Neuron (in vitro differentiated cells): Measurements from ENCODE around the gene CEACAM1.
"Not testable (repeated sequence)": the region's sequence is repeated elsewhere in the genome, so short reads cannot be mapped to it uniquely, and the experiment has no call there.

Experiments used
- H2AFZ ChIP-seq: one replicate; pipeline ENCODE4 v1.6.1; 2013; ENCODE audit warnings: low read depth, mild to moderate bottlenecking, inconsistent platforms, low read length, moderate library complexity
- H3K27me3 ChIP-seq: one replicate; pipeline ENCODE4 v1.6.1; 2013; ENCODE audit warnings: low read length; ENCODE audit not compliant: insufficient read depth
- H3K36me3 ChIP-seq: one replicate; pipeline ENCODE4 v1.6.1; 2013; ENCODE audit warnings: low read length; ENCODE audit not compliant: insufficient read depth
- H3K4me1 ChIP-seq: one replicate; pipeline ENCODE4 v1.6.1; 2013; ENCODE audit warnings: low read length; ENCODE audit not compliant: insufficient read depth
- H3K4me3 ChIP-seq: 2 replicates; pipeline ENCODE4 v1.5.1; 2013; ENCODE audit warnings: mild to moderate bottlenecking, low read length, moderate library complexity
- H3K9me3 ChIP-seq: one replicate; pipeline ENCODE4 v1.6.1; 2013; ENCODE audit warnings: low read length

Gene CEACAM1

GRCh38 chr19:42538841-42539709 is 10.8 kb upstream of the CEACAM1 start:
- no peak overlapping the region for H2AFZ ChIP-seq
- H3K27me3 ChIP-seq, result no peaks in the 10 kb centered on the region
- H3K4me1 ChIP-seq, result no peaks in the 10 kb centered on the region
- H3K36me3 ChIP-seq, result no peaks in the 10 kb centered on the region
- no peaks in the 10 kb centered on the region for H3K9me3 ChIP-seq
- no peak overlapping the region for H3K4me3 ChIP-seq

- H3K4me3 ChIP-seq, H3K36me3 ChIP-seq, H2AFZ ChIP-seq, H3K9me3 ChIP-seq, H3K27me3 ChIP-seq, H3K4me1 ChIP-seq: not testable (repeated sequence)
These were observed 7.0 kb upstream of the CEACAM1 start for GRCh38 chr19:42535276-42535675.

- no peaks in the 10 kb centered on the region for H3K27me3 ChIP-seq
- H2AFZ ChIP-seq, result no peak overlapping the region
- no peaks in the 10 kb centered on the region for H3K4me1 ChIP-seq
- no peak overlapping the region for H3K4me3 ChIP-seq
- no peaks in the 10 kb centered on the region for H3K36me3 ChIP-seq
- H3K9me3 ChIP-seq, result no peaks in the 10 kb centered on the region
These were observed 6.1 kb upstream of the CEACAM1 start for GRCh38 chr19:42534391-42534790.

GRCh38 chr19:42532891-42533290 is 4.6 kb upstream of the CEACAM1 start:
- Histone ChIP-seq H2AFZ (no peak overlapping the region), H3K36me3 (no peaks in the 10 kb centered on the region), H3K9me3 (no peaks in the 10 kb centered on the region), H3K27me3 (no peaks in the 10 kb centered on the region), H3K4me1 (peaks cover 6% of the 10 kb centered on the region), H3K4me3 (no peak overlapping the region)

- Histone ChIP-seq H2AFZ (no peak overlapping the region), H3K36me3 (no peaks in the 10 kb centered on the region), H3K4me3 (no peak overlapping the region), H3K27me3 (no peaks in the 10 kb centered on the region), H3K9me3 (no peaks in the 10 kb centered on the region), H3K4me1 (peaks cover 6% of the 10 kb centered on the region)
These were observed 3.0 kb upstream of the CEACAM1 start for GRCh38 chr19:42531313-42531712.

- Histone ChIP-seq H3K4me3 (no peak overlapping the region), H3K9me3 (no peaks in the 10 kb centered on the region), H3K27me3 (no peaks in the 10 kb centered on the region), H2AFZ (no peak overlapping the region), H3K36me3 (no peaks in the 10 kb centered on the region), H3K4me1 (peaks cover 6% of the 10 kb centered on the region)
These were observed 1.0 kb upstream of the CEACAM1 start for GRCh38 chr19:42529248-42529764.

- Histone ChIP-seq H3K4me1 (peaks cover 16% of the 10 kb centered on the region), H3K36me3 (no peaks in the 10 kb centered on the region), H3K4me3 (no peak overlapping the region), H3K27me3 (no peaks in the 10 kb centered on the region), H2AFZ (no peak overlapping the region), H3K9me3 (no peaks in the 10 kb centered on the region)
These were observed 3.3 kb downstream of the CEACAM1 start for GRCh38 chr19:42524943-42525342.

- Histone ChIP-seq H3K9me3 (no peaks in the 10 kb centered on the region), H3K27me3 (no peaks in the 10 kb centered on the region), H3K4me1 (peaks cover 16% of the 10 kb centered on the region), H3K36me3 (no peaks in the 10 kb centered on the region), H2AFZ (no peak overlapping the region), H3K4me3 (no peak overlapping the region)
These were observed 4.0 kb downstream of the CEACAM1 start for GRCh38 chr19:42524250-42524649.

GRCh38 chr19:42522262-42522661 is 6.0 kb downstream of the CEACAM1 start:
- not testable (repeated sequence) for H3K36me3 ChIP-seq, H3K9me3 ChIP-seq, H2AFZ ChIP-seq, H3K27me3 ChIP-seq, H3K4me3 ChIP-seq
- H3K4me1 ChIP-seq, result peaks cover 11% of the 10 kb centered on the region

GRCh38 chr19:42521346-42522030 is 6.8 kb downstream of the CEACAM1 start:
- no peaks in the 10 kb centered on the region for H3K36me3 ChIP-seq
- H3K4me1 ChIP-seq, result peaks cover 11% of the 10 kb centered on the region
- no peak overlapping the region for H3K4me3 ChIP-seq
- H3K9me3 ChIP-seq, result no peaks in the 10 kb centered on the region
- no peak overlapping the region for H2AFZ ChIP-seq
- H3K27me3 ChIP-seq, result no peaks in the 10 kb centered on the region

GRCh38 chr19:42519108-42519507 is 9.2 kb downstream of the CEACAM1 start:
- Histone ChIP-seq H3K4me3 (no peak overlapping the region), H3K27me3 (no peaks in the 10 kb centered on the region), H3K36me3 (no peaks in the 10 kb centered on the region)

GRCh38 chr19:42516771-42517170 is 11.5 kb downstream of the CEACAM1 start:
- no peak overlapping the region for H3K4me3 ChIP-seq
- H3K9me3 ChIP-seq, result no peaks in the 10 kb centered on the region
- no peaks in the 10 kb centered on the region for H3K36me3 ChIP-seq
- no peak overlapping the region for H2AFZ ChIP-seq
- H3K27me3 ChIP-seq, result no peaks in the 10 kb centered on the region
- H3K4me1 ChIP-seq, result peaks cover 11% of the 10 kb centered on the region

More at GRCh38 chr19:42519108-42519507, 9.2 kb downstream of the CEACAM1 start:
- H3K4me1 ChIP-seq, result peaks cover 11% of the 10 kb centered on the region
- H3K9me3 ChIP-seq, result no peaks in the 10 kb centered on the region
- no peak overlapping the region for H2AFZ ChIP-seq

- Histone ChIP-seq H3K4me1 (no peaks in the 10 kb centered on the region), H3K36me3 (no peaks in the 10 kb centered on the region), H3K27me3 (no peaks in the 10 kb centered on the region), H2AFZ (no peak overlapping the region), H3K4me3 (no peak overlapping the region), H3K9me3 (no peaks in the 10 kb centered on the region)
These were observed 12.9 kb downstream of the CEACAM1 start for GRCh38 chr19:42515241-42515832.
